OCI-M2 (cell line): ENCODE measurements around the gene HS6ST1.

ENCODE experiments used
- DNase-seq: peaks from one replicate; lab custom pipeline; 2025; ENCODE audit not compliant: unreplicated experiment; lab: John Stamatoyannopoulos, UW

The HS6ST1 gene

GRCh38 chr2:128311216-128311754 lies 7.4 kb downstream of the HS6ST1 start:
- no peak for DNase-seq

- DNase-seq, result no peak
These were observed 7.9 kb downstream of the HS6ST1 start for GRCh38 chr2:128310761-128311160.

GRCh38 chr2:128310094-128310716 lies 8.5 kb downstream of the HS6ST1 start:
- no peak for DNase-seq

- DNase-seq, result no peak
These were observed 9.2 kb downstream of the HS6ST1 start for GRCh38 chr2:128309280-128310093.

- DNase-seq, result no peak
These were observed 9.8 kb downstream of the HS6ST1 start for GRCh38 chr2:128308889-128309279.

GRCh38 chr2:128308284-128308731 lies 10.4 kb downstream of the HS6ST1 start:
- DNase-seq, result no peak

- DNase-seq, result no peak
These were observed 11.1 kb downstream of the HS6ST1 start for GRCh38 chr2:128307595-128307994.

GRCh38 chr2:128306931-128307460 lies 11.7 kb downstream of the HS6ST1 start:
- DNase-seq, result no peak

GRCh38 chr2:128306081-128306930 lies 12.4 kb downstream of the HS6ST1 start:
- no peak for DNase-seq

GRCh38 chr2:128305555-128306080 lies 13.1 kb downstream of the HS6ST1 start:
- no peak for DNase-seq

- no peak for DNase-seq
These were observed 13.7 kb downstream of the HS6ST1 start for GRCh38 chr2:128304715-128305554.

GRCh38 chr2:128304330-128304714 lies 14.3 kb downstream of the HS6ST1 start:
- no peak for DNase-seq

- no peak for DNase-seq
These were observed 14.8 kb downstream of the HS6ST1 start for GRCh38 chr2:128303911-128304310.

- no peak for DNase-seq
These were observed 15.4 kb downstream of the HS6ST1 start for GRCh38 chr2:128303095-128303791.

- no peak for DNase-seq
These were observed 16.0 kb downstream of the HS6ST1 start for GRCh38 chr2:128302744-128303067.

GRCh38 chr2:128302011-128302743 lies 16.5 kb downstream of the HS6ST1 start:
- DNase-seq, result no peak

- DNase-seq, result no peak
These were observed 17.1 kb downstream of the HS6ST1 start for GRCh38 chr2:128301501-128301966.

GRCh38 chr2:128301021-128301420 lies 17.6 kb downstream of the HS6ST1 start:
- DNase-seq, result no peak
